HG03108 (cell line): ENCODE data around the gene RFT1.

Experiments used
- ATAC-seq: cut with Tn5 transposase; IDR thresholded peaks from one replicate; pipeline ENCODE4 v1.9.1; 2021; ENCODE audit warnings: moderate library complexity; ENCODE audit not compliant: unreplicated experiment

The RFT1 gene

DNA sequence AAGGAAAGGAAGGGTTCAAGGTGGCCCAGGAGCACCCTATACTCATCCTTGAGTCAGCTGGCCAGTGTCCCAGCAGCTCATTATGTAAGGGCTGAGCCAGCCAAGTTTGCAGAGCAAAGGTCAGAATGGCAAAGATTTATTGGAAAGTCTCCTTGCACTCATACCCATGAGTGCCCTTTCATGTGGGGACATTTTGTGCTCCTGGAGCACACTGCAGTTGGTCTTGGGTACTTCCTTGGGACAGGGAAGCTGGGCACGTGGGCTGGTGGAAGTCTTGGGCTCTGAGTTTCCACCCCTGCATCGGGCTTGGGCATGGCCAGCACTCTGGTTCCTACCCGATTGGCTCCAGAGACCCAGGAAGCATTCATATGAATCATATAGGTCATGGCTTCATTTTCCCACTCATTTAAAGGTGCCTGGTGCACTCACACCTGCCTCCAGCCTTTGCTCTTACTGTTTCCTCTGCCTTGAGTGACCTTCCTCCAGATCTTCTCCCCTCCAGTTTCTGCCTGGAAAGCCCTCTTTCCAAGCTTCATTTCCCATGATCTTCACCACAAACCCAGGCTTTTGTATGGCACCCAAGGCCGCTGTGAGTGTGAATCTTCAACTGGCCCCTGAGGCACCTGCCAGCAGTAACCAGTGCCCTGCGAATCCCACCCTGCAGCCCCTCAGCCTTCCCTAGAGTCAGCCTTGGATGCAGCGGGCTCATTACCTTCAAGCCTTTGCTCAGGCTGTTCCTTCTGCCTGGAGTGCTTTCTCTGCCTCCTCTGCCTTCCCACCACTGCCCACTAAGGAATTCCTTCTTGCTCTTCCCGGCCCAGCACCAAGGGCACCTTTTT is 20.2 kb upstream of the RFT1 start:
- ATAC-seq, result no peak

DNA sequence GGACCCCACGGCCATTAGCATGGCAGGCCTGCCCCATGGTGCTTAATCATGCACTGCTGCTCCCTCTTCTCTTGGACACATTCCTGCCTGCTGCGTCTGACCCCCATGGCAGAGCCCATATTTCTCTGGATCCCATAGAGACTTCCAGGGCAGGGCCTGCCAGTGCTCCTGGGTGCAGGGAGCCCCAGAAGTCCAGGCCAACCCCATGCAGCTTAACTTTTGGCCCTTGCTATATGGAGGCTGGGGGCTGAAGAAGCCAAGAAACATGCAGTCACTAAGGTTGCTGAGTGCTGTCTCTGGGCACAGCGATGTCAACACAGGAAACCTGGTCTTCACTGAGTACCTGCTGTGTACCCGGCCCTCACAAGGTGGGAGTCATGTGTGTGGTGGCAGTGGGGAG is 19.5 kb upstream of the RFT1 start:
- no peak for ATAC-seq

DNA sequence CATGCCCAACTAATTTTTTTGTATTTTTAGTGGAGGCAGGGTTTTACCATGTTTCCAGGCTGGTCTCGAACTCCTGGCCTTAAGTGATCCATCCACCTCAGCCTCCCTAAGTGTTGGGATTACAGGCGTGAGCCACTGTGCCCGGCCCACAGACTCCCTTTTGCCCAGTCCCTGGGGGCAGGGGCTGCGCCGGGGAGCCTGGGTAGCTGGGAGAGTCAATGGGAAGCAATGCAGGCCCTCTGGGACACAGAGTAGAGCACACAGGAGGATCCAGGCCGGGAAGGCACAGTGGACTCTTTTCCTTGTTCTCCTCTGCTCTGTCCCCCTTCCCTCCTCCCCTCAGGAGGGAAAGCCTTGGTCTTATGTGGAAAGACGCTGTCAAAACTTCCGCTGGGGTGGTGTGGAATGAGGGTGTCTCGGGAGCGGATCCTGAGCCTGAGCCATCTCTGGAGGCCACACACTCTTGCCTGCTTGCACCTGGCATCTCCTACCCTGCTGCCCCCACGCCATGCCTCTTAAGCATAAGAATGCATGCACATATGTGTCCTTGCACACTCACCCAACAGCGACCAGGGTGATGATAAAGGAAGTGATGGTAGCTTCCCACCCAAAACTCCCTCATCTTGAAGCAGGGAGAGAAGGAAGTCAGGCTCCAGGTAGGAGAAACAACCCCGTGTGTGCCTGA is 18.9 kb upstream of the RFT1 start:
- no peak for ATAC-seq

DNA sequence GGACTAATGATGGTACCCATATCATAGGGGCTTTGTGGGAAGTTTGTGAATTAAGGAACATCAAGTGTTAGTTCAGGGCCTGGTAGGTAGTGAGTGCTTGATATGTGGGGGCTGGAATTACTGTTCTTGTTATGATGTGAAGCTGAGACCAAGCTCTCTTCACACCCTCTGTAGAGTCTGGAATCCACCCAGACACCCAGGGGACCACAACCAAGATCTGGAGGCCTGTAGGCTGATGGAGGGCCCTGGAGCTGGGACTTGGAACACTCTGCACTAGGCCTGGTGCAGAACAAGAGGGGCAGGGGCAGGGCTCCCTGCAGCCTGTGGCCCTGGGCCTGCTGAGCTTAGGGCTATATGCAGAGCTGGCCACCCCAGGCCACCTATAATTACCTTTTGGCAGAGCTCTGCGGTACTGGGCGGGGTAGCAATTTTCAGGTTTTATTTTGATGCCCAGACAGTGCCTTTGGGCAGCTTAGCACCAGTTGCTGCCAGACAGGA is 17.7 kb upstream of the RFT1 start:
- ATAC-seq, result no peak

DNA sequence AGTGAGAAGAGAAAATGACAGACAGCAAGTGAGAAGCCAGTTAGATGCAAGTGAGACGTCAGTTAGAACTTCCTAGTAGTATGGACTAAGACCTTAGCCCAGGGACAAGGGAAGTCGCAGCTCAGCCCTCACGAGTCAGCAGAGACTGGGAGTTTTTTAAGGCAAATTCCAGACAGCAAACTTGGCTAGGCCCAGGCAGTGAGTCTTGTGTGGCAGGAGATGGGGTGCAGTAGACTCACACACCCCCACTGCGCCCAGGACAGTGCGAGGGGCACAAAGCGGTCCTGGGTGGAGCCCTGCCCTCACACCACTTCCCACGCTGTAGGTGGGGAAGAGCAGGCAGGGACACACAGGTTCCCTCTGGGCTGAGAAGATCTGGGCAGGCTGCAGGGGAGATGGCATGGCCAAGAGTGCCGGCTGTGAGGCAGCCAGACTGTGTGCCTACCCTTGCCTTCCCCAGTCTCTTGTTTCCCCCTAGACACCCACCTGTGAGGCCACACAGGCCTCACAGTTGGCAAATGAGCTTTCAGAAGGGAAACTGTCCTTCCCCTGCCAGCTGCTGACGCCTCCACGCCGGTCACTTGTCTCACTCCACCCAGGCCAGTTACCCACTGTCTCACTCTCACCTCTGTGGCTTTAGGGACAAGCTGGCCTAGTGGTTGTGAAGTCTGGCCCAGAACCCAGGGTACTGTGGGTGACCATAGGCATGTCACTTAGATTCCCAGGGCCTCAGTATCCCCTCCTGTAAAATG is 17.1 kb upstream of the RFT1 start:
- ATAC-seq, result no peak

DNA sequence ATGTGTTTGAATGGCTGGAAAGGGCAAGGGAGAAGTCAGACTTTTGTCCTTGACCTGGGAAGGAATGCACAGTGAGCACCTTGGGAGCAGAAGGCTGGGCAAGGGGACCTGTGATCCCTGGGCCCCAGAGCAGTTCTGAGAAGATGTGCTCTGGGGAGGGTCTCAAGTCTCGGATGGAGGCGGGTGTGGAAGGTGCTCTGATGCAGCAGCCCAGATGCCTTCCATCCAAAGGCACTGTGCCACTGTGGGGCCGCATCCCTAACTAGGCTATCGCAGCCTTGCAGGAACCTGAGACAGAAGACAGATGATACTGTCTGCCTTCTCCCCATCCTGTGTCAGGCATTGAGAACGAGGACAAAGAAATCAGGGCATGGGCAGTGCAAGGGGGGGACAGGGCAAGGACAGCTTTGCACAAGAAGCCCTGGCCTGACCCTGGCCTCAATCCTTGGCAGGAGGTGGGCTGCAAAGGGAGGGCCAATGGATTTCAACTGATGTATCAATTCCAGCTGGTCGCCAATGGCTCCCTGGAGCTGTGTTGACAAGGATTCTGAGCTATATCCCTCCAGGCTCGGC is 16.2 kb upstream of the RFT1 start:
- ATAC-seq, result no peak

DNA sequence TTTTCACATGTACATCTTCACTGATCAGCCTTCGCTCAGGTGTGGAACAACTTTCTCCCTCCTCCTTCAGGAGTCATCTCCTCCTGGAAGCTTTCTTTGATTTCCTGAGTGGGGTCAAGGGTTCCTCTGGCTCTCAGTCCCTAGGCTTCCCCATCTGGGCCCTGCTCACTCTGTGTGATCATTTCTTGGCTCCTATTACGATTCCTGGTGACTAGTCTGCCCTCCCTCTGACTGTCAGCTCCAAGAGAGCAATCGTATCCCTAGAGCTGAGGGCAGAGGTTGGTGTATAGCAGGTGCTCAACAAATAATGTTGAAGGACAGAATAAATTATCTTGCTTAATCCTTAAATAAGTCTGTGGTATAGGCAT is 15.5 kb upstream of the RFT1 start:
- no peak for ATAC-seq

DNA sequence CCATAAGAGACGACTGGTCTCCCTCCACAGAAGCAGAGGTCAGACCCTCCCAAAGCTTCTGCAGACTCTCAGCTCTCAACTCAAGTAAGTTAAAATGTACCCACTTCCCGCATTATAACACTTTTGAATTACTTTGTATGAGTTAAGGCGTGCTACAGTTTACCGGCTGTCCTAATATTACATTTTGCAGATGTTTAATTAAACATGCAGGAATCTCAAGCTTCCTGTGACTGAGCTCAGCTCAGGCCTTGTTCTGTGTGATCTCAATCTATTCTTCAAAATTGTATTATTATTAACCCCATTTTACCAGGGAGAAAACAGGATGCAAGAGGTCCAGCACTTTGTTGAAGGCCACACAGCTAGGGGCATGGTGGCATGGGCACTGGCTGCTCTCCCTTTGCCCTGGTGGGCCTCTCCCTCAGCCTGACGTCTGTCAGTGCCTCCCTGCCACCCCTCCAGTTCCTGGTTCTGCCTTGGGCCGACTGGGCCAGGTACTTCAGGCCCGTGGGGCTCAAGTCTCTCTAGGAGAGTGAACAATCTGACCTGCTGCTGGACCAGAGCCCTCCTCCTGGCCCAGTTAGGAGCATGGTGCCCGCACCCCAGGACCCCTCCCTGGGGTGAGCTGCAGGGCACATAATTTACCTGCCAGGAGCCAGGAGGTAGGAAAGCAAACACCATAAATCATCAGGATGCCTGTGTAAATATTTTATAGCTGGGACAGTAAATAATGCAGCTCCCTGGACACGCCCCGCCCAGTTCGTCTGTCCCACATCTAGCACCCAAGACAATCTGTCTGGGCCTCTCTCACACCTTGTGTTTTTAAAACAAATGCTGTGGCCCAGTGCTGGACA is 14.9 kb upstream of the RFT1 start:
- ATAC-seq, result no peak

DNA sequence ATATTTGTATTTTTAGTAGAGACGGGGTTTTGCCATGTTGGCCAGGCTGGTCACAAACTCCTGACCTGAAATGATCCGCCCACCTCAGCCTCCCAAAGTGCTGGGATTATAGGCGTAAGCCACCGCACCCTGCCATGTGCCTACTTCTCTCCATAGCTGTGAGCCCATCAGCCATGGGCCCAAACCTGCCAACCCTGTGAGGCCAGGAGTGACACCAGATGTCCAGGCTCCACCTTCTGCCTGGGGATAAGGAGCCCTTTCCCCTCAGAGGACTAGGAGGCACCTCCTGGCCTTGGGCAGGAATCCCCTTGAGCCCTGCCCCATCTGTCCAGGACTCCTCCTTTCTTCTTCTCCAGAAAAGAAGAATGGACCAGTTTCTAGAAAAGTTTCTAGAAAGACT is 14.2 kb upstream of the RFT1 start:
- ATAC-seq, result no peak

DNA sequence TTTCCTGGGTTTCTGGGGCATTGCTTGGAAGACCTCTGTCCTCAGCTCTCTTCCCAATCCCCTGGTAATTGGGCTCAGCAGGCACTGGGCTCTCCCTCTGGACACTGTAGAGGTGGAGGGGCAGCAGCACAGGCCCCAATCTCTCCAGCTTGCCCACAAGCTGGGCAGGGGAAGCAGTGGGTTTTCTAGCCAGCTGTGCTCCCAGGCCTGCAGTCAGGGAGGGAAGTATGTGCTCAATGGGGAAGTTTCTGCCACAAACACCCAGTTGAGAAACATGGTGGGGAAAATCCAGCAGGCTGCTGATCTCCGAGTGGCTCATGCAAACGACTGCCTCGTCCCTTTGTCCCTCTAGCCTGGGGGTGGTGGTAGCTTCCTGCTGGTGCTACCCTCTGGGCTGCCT is 12.8 kb upstream of the RFT1 start:
- no peak for ATAC-seq

DNA sequence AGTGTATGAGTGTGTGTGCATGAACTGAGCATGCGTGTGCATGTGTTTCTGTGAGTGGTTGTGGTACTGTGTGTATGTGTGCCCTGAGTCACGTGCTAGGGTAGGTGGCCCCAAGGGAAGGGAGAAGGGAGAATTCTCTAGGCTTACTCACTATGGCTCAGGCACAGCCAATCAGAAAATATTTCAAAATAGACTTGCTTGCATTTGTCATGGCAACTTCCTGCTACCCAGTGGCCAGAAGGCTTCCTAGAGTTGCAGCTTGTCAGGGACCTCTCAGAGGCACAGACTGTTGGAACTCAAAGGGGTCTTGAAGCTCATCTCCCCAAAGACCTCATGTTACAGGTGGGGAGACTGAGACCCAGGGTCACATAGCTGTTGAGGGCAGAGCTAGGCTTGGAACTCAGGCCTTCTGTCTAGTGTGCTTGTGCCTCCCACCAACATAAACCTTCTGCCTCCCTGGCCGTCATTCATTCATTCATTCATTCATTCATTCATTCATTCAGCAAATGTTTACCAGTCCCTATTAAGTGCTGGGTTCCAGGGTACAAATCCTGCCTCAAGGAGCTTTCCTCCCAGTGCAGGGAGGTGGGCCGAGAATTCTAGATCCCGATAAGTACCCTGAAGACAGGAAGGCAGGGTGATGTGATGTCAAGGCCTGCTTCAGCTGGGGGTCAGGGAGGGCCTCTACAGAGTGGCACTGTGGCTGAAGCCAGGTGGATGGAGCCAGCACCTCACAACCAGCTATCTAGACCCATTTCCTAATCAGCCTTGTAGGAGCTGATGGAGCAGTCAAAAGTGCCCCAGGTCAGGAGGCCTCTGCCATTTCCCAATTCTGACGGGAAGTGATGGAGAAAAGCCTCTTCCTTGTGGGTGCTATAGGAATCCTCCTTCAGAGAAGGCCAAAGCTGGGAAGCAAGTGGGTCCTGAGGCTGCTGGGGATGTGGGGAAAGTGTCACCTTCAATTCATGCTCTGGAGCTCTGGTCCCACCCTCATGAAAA is 10.9 kb upstream of the RFT1 start:
- no peak for ATAC-seq

DNA sequence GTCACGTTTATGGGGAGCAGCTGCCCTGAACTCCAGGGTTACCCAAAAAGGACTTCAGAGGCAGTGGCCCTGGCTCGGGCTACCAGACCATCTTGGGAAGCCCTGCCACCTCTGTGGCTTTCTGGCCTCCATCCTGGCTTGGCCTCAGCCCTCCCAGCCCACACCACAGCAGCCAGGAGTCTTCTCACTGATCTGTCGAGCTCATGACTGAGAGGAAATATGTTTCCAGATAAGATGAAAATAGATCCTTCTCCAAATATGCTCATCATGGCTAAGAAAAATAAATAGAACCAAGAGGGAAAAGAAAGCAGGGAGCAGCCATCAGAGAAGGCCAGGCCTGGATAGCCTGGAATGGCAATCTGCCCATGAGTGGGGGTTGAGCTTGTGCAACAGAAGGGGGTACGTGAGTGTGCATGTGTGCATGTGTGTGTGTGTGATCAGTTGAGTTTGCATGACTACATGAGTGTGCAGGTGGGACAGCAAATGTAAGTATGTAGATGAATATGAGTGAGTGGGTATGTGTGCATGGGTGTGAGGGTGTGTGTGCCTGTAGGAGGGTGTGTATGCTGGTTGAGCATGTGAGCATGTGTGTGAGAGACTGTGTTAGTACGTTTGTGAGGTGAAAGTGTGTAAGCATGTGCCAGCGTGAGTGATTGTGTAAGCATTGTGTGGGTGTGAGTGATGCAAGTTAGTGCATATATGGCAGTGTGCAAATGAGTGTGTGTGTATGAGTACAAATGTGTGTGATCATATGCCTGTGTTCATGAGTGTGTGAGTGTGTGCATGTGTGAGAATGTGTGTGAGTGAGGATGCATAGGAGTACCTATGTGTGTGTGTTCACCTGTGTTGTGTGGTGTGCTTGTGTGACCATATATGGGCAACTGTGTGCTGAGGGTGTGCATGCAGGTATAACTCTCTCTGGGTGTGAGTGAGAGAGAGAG is 9.9 kb upstream of the RFT1 start:
- no peak for ATAC-seq

DNA sequence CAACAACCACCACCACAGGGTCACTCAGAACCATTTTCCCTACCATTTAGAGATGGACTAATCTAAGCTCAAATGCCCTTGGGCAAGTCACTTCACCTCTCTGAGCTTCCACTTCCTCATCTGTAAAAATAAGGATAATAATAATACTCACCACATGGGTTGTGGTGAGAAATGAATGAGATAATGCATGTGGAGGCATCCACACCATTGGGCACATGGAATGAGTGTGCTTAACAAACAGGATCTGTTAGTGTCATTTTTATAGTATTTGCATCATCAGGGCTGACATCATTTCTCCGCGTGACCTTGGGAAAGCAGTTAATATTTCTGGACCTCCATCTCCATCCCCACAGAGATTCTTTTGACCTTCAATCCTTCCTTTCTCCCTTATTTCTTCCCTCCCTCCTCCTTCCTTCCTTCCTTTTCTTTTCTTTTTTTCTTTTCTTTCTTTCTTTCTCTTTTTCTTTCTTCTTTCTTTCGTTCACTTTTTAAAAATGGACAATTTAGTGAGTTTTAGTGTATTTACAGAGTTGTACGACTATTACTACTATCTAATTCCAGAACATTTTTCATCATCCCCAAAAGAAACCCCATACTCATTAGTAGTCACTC is 7.7 kb upstream of the RFT1 start:
- no peak for ATAC-seq

DNA sequence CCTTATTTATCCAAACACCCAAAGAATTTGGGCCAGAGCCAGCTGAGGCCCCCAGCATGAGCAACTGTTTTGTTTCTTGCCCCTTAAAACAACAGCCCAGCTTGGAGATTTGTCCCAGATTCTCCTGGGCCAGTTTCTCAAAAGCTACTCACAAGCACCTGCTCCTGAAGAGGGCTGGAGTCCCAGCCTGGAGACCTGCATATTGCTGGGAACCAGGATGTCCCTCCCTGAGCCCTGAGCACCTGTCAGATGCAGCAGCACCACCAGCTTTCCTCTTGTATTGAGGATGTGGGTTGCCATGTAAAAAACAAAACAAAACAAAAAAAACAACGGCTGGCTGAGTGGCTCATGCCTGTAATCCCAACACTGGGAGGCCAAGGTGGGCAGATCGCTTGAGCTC is 7.0 kb upstream of the RFT1 start:
- ATAC-seq, result no peak

DNA sequence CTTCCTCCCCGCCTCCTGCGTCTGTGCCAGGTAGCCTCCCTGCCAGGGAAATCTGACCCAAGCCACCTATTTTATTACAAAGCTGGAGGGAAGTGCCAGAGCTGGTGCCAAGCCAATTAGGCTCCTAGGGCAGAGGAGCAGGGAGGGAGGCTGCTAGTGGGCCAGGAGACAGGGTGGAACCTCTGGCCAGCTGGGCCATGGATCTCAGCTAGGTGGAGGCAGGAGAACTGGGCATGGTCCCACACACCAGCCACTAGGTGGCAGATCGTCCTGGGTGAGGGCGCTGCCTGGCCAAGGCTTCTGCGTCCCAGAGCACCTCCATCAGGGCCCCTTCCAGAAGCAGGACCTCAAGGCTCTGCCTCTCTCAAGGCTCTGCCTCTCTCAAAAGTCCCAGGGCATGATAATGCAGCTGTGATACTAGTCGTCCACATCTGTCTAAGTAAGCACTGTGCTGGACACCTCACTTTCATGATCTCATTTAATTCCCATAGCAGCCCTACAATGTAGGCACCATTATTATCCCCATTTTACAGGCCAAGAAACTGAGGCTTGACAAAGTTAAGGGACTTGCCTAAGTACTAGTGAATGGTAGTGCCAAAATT is 4.5 kb upstream of the RFT1 start:
- ATAC-seq, result peak; percentile 69

DNA sequence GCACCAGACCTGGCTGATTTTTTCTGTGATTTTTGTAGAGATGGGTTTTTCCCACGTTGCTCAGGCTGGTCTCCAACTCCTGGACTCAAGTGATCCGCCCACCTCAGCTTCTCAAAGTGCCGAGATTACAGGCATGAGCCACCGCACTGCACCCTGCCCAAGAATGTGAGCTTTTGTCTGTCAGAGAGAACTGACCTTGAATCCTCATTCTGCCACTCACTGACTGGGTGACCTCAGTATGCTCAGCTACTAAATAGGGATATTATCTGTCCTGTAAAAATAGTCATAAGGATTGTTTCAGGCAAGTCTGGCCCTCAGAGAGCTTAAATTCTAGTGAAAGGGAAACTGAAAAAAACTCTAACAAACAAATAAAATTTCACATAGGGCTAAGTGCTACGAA is 2.1 kb upstream of the RFT1 start:
- ATAC-seq, result no peak

DNA sequence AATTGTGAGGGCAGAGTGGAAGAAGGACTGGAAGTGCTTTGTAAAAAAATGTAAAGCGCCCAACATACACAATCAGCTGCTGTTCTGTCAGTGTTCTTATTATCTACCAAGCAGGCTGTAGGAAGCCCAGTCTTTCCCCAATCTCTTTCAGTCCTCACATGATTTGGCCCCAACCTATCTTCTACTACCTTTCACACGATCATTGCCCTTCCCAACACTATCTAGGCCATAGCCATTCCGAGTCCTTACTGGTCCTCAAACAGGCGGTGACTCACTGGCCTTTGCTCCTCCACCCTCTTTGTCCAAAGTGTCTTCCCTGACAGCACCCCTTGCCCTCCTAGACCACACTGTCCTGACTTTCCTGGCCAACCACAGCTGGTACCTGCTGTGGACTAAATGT is 861 bp upstream of the RFT1 start:
- no peak for ATAC-seq
